HCEC 1CT (cell line): ENCODE measurements around the gene TM4SF18.

Experiments used
- DNase-seq: peaks from one replicate; pipeline ENCODE4 v3.0.0-alpha.2; 2017

The TM4SF18 gene

GRCh38 chr3:149280671-149281349 lies 52.6 kb downstream of the TM4SF18 start:
- no peak for DNase-seq

GRCh38 chr3:149278911-149279310 lies 54.5 kb downstream of the TM4SF18 start:
- no peak for DNase-seq

- peak; percentile 79 for DNase-seq
These were observed 56.1 kb downstream of the TM4SF18 start for GRCh38 chr3:149277331-149277813.

- no peak for DNase-seq
These were observed 56.8 kb downstream of the TM4SF18 start for GRCh38 chr3:149276619-149277018.

GRCh38 chr3:149274220-149274619 lies 59.2 kb downstream of the TM4SF18 start:
- DNase-seq = no peak

GRCh38 chr3:149273096-149273751 lies 60.2 kb downstream of the TM4SF18 start:
- peak; percentile 89 for DNase-seq

GRCh38 chr3:149271669-149272068 lies 61.8 kb downstream of the TM4SF18 start:
- DNase-seq = no peak

GRCh38 chr3:149270180-149270579 lies 63.3 kb downstream of the TM4SF18 start:
- peak; percentile 47 for DNase-seq

GRCh38 chr3:149269687-149270086 lies 63.7 kb downstream of the TM4SF18 start:
- no peak for DNase-seq
